Transverse colon (tissue), 4 donors: ENCODE results near the gene TTC28. TPM values are rescaled to one million over a fixed set of nuclear protein-coding genes. Genes with fewer than 3 reads are reported as not detected.

Experiments
- DNase-seq: peaks from one replicate; pipeline ENCODE4 v3.0.0-alpha.2; 2019
- H3K27ac ChIP-seq, 4 donors: fragments of 200-600 bp; sonication (generic); 2 replicates each; pipeline ENCODE4 v1.5.1; 2016 to 2018; ENCODE audit warnings: inconsistent platforms in 4 of 4
- H3K27me3 ChIP-seq: fragments of 200-600 bp; sonication (generic); 2 replicates; pipeline ENCODE4 v1.5.1; 2017; ENCODE audit warnings: inconsistent platforms
- H3K36me3 ChIP-seq, 4 donors: fragments of 200-600 bp; sonication (generic); 2 replicates each; pipeline ENCODE4 v1.5.1; 2017 to 2019; ENCODE audit warnings: inconsistent platforms in 4 of 4
- H3K4me1 ChIP-seq, 4 donors: fragments of 200-600 bp; sonication (generic); 2 replicates each; pipeline ENCODE4 v1.5.1; 2017 to 2020; ENCODE audit warnings: inconsistent platforms in 4 of 4
- H3K4me3 ChIP-seq, 4 donors: fragments of 200-600 bp; sonication (generic); 1 replicate in 1 of 4; 2 replicates in 3 of 4; pipeline versions ENCODE4 v1.5.1 to v1.6.1; 2017 to 2019; ENCODE audit warnings: inconsistent platforms in 4 of 4
- H3K9me3 ChIP-seq, 2 donors: fragments of 200-600 bp; sonication (generic); 2 replicates each; pipeline ENCODE4 v1.5.1; 2017 to 2019; ENCODE audit warnings: inconsistent platforms in 2 of 2
- CTCF ChIP-seq, 5 experiments: fragments of 200-600 bp in 3 of 5; fragments of 450-650 bp in 2 of 5; sonication (generic) in 3 of 5; IDR thresholded peaks; 1 replicate in 2 of 5; 2 replicates in 3 of 5; pipeline ENCODE4 v1.5.1; 2016 to 2017; ENCODE audit warnings: antibody characterized with exemption in 5 of 5, inconsistent platforms in 3 of 5, mild to moderate bottlenecking in 2 of 5, moderate library complexity in 1 of 5
- EP300 ChIP-seq: sonication (generic); formaldehyde crosslinking; IDR thresholded peaks from one replicate; pipeline ENCODE4 v1.6.1; 2017; ENCODE audit warnings: antibody characterized with exemption, low read depth
- POLR2A ChIP-seq: fragments of 450-650 bp; IDR thresholded peaks from one replicate; pipeline ENCODE4 v1.6.1; 2016; ENCODE audit warnings: antibody characterized with exemption, mild to moderate bottlenecking, moderate library complexity
- POLR2AphosphoS5 ChIP-seq, 3 donors: sonication (generic); formaldehyde crosslinking; IDR thresholded peaks; one replicate each; pipeline ENCODE4 v1.6.1; 2016; ENCODE audit warnings: antibody characterized with exemption in 3 of 3
- WGBS, 2 donors: methylation state at CpG; one replicate each; pipeline ENCODE4 v1.1.5; 2018; ENCODE audit warnings: low coverage in 1 of 2; 5-methylcytosine and 5-hydroxymethylcytosine counted together
- in situ Hi-C, 4 donors: fragments of 200-750 bp; cut with MboI; loops; one replicate each; pipeline versions ENCODE4 v1.15.0 to v1.15.1; 2017; ENCODE audit warnings: low sequenced_read_pairs in 3 of 4, low pct_ligation_motif_present in 1 of 4, low pct_unique_long_range_greater_than_20kb in 1 of 4
- intact Hi-C: fragments of 100-400 bp; cut with DNase I; formaldehyde crosslinking; loops from one replicate; pipeline ENCODE4 v1.15.1; 2023; ENCODE audit warnings: low total_unique reads
- total RNA-seq, 4 donors: library from RNA; depleted of rRNA; stranded (reverse); fragments of >200 nt; gene quantifications; one replicate each; pipeline ENCODE4 v1.1.0, GENCODE V29; 2016

Gene TTC28
- total RNA-seq, 4 donors from 2014 or later, result 7.6 to 84.2 (median 12.4) TPM

DNA sequence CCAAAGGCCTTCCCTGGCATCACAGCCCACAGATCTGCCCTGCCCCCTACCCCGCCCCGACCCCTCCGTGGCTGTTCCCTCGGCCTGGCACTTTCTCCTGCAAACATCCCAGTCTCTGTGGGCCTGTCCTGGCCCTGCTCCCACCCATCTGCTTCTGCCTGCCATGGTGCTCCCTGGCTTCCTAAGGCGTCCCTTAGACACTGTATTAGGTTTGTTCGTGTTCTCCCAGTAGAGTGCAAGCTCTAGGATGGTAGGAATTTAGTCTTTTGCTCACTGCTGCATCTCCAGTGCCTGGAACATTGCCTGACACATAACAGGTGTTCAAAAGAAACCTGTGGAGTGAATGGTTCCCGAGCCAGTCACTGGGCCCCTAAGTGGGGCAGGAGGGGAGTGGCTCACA is 690.9 kb downstream of the TTC28 start:
- Histone ChIP-seq H3K4me3 (no peak overlapping the region), H3K27me3 (no peaks in the 10 kb centered on the region), H3K36me3 (no peaks in the 10 kb centered on the region), H3K9me3 (no peaks in the 10 kb centered on the region), H3K27ac (no peak overlapping the region), H3K4me1 (peaks cover 0 to 8% (median 0%) of the 10 kb centered on the region in 4 donors)
- TF ChIP-seq CTCF (IDR thresholded peaks at IDR 0.05), result no peak
- no peak for TF ChIP-seq POLR2AphosphoS5 (IDR thresholded peaks at IDR 0.05)
- no peak for TF ChIP-seq EP300
- no peak for TF ChIP-seq POLR2A
- no peak for DNase-seq
- WGBS, 2 donors, result 91 to 92% methylated on average over 2 to 7 of the region's 7 CpGs
- intact Hi-C loops, result loop anchor here (5.0 kb wide), 1 partner anchor 1114 kb away; no protein-coding TSS in a partner anchor
- in situ Hi-C loops, result no loop called here

GRCh38 chr22:27987557-27987956 is 692.1 kb downstream of the TTC28 start:
- Histone ChIP-seq H3K9me3 (no peaks in the 10 kb centered on the region), H3K4me3 (no peak overlapping the region), H3K27ac (no peak overlapping the region), H3K36me3 (no peaks in the 10 kb centered on the region), H3K27me3 (no peaks in the 10 kb centered on the region), H3K4me1 (peaks cover 0 to 8% (median 0%) of the 10 kb centered on the region in 4 donors)
- DNase-seq, result no peak
- TF ChIP-seq POLR2AphosphoS5 (IDR thresholded peaks at IDR 0.05) (no peak), EP300 (no peak)
- intact Hi-C loops, result loop anchor here (5.0 kb wide), 1 partner anchor 1115 kb away; no protein-coding TSS in a partner anchor
- in situ Hi-C loops, result no loop called here
- 50 to 59% methylated on average over 1 to 6 of the region's 6 CpGs for WGBS, 2 donors

DNA sequence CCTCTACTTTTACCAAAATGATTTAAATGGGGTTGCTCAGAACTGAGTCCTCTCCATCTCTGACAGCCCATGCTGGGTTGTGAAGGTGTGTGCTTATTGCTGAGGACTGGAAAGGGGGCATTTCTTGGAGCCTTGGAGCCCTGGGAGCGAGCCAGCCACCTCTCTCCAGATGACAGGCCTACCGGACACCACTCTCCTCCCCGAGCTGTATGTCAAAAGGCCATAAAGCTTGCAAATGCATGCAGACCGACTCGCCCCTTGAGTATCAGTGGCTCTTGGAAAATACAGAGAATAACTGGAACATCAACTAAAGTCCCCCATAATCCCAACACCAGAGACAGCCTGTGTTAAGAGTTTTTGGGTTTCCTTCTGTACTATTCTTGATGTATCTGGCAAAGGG is 692.7 kb downstream of the TTC28 start:
- H3K36me3 ChIP-seq, result no peaks in the 10 kb centered on the region
- H3K4me1 ChIP-seq, result peaks cover 0 to 8% (median 0%) of the 10 kb centered on the region in 4 donors
- no peak for DNase-seq
- intact Hi-C loops (loop anchor here (5.0 kb wide), 1 partner anchor 1115 kb away; no protein-coding TSS in a partner anchor), in situ Hi-C loops (no loop called here)
- H3K9me3 ChIP-seq, result no peaks in the 10 kb centered on the region
- TF ChIP-seq EP300 (no peak), POLR2A (no peak), POLR2AphosphoS5 (IDR thresholded peaks at IDR 0.05) (no peak), CTCF (IDR thresholded peaks at IDR 0.05) (no peak)
- no peaks in the 10 kb centered on the region for H3K27me3 ChIP-seq
- no peak overlapping the region for H3K4me3 ChIP-seq
- no peak overlapping the region for H3K27ac ChIP-seq
- WGBS, 2 donors, result 95% methylated on average over 5 of the region's 5 CpGs; no CpG with 5 or more reads in 1 of the 2 donors

GRCh38 chr22:27986459-27986858 is 693.2 kb downstream of the TTC28 start:
- in situ Hi-C loops (no loop called here), intact Hi-C loops (loop anchor here (5.0 kb wide), 1 partner anchor 1116 kb away; no protein-coding TSS in a partner anchor)
- DNase-seq, result no peak
- Histone ChIP-seq H3K36me3 (no peaks in the 10 kb centered on the region), H3K4me3 (no peak overlapping the region), H3K27me3 (no peaks in the 10 kb centered on the region), H3K4me1 (peaks cover 0 to 8% (median 0%) of the 10 kb centered on the region in 4 donors), H3K27ac (no peak overlapping the region), H3K9me3 (no peaks in the 10 kb centered on the region)
- WGBS, 2 donors, result 84% methylated on average over 5 of the region's 5 CpGs; no CpG with 5 or more reads in 1 of the 2 donors
- no peak for TF ChIP-seq CTCF (IDR thresholded peaks at IDR 0.05)
- TF ChIP-seq POLR2A, result no peak
- no peak for TF ChIP-seq EP300
- no peak for TF ChIP-seq POLR2AphosphoS5 (IDR thresholded peaks at IDR 0.05)
